Smooth muscle cell (in vitro differentiated cells): ENCODE measurements around the gene OR13G1. TPM values are rescaled to one million over a fixed set of nuclear protein-coding genes. Genes with fewer than 3 reads are reported as not detected.

Source experiments
- DNase-seq: peaks from one replicate; lab custom pipeline; 2025; ENCODE audit not compliant: unreplicated experiment; lab: John Stamatoyannopoulos, UW
- H2AFZ ChIP-seq: fragments of 200-600 bp; sonication (generic); 2 replicates; pipeline ENCODE4 v1.6.0; 2016; ENCODE audit warnings: antibody characterized with exemption, low read depth, mild to moderate bottlenecking
- H3F3A ChIP-seq: fragments of 200-600 bp; sonication (generic); 2 replicates; pipeline ENCODE4 v1.6.0; 2017; ENCODE audit warnings: antibody characterized with exemption, low read depth
- H3K27ac ChIP-seq: fragments of 200-600 bp; sonication (generic); 2 replicates; pipeline ENCODE4 v1.5.1; 2016; ENCODE audit warnings: low read depth, mild to moderate bottlenecking
- H3K27me3 ChIP-seq: fragments of 200-600 bp; sonication (generic); 2 replicates; pipeline ENCODE4 v1.6.1; 2016; ENCODE audit warnings: low read depth, mild to moderate bottlenecking
- H3K36me3 ChIP-seq: fragments of 200-600 bp; sonication (generic); 2 replicates; pipeline ENCODE4 v1.5.1; 2016; ENCODE audit warnings: low read depth
- H3K4me1 ChIP-seq: fragments of 200-600 bp; sonication (generic); 2 replicates; pipeline ENCODE4 v1.5.1; 2016; ENCODE audit warnings: low read depth
- H3K4me2 ChIP-seq: fragments of 200-600 bp; sonication (generic); 2 replicates; pipeline ENCODE4 v1.6.0; 2016; ENCODE audit warnings: mild to moderate bottlenecking
- H3K4me3 ChIP-seq: fragments of 200-600 bp; sonication (generic); 2 replicates; pipeline ENCODE4 v1.5.1; 2016; ENCODE audit warnings: mild to moderate bottlenecking
- H3K79me2 ChIP-seq: fragments of 200-600 bp; sonication (generic); 2 replicates; pipeline ENCODE4 v1.6.0; 2016; ENCODE audit warnings: low read depth, mild to moderate bottlenecking
- H3K9ac ChIP-seq: fragments of 200-600 bp; sonication (generic); 2 replicates; pipeline ENCODE4 v1.6.0; 2016; ENCODE audit warnings: low read depth
- H3K9me3 ChIP-seq: fragments of 200-600 bp; sonication (generic); replicated peaks from 2 replicates; pipeline ENCODE4 v1.5.1; 2016; ENCODE audit warnings: low read depth
- H4K20me1 ChIP-seq: fragments of 200-600 bp; sonication (generic); 2 replicates; pipeline ENCODE4 v1.6.0; 2016; ENCODE audit warnings: low read depth
- CTCF ChIP-seq: fragments of 200-600 bp; sonication (generic); IDR thresholded peaks from 2 replicates; pipeline ENCODE4 v1.5.1; 2017; ENCODE audit warnings: borderline replicate concordance, mild to moderate bottlenecking, antibody characterized with exemption; ENCODE audit not compliant: insufficient read depth, poor library complexity, severe bottlenecking
- WGBS: methylation state at CpG from one replicate; pipeline ENCODE4 v1.1.7; 2016; ENCODE audit warnings: low lambda C conversion rate; 5-methylcytosine and 5-hydroxymethylcytosine counted together
- polyA plus RNA-seq: library from polyadenylated mRNA; unstranded; fragments of >200 nt; fragmentation: Nextera tagmentation; extraction: Ambion mirVana; gene quantifications from 2 replicates; pipeline ENCODE4 v1.2.1, GENCODE V29; 2016
- total RNA-seq: library from RNA; depleted of rRNA; stranded (reverse); fragments of >200 nt; gene quantifications from 2 replicates; pipeline ENCODE4 v1.2.3, GENCODE V29; 2014

Gene OR13G1
- total and polyA plus RNA-seq, 2 experiments from 2014 or later, result not detected

GRCh38 chr1:247656221-247656875 is 23.2 kb downstream of the OR13G1 start:
- 86% methylated on average over 7 of the region's 7 CpGs for WGBS
- no peaks in the 10 kb centered on the region for H4K20me1 ChIP-seq
- TF ChIP-seq CTCF, result no peak

DNA sequence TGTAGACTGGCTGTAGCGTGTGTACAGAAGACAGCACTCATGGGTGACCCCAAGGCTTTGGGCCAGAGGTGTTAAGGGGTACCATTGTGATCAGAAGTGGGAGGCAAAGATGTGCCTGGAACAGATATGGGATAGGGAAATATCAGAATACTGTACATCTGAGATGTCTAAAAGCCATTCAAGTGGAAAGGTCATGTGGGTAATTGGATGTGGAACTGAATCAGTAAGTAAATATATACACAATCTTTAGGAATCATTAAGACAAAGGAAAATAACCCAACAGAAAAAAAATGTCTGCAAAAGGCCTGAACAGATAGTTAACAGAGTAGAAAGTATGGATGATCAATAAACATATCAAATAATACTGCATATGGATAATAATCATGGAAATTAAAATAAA is 26.5 kb downstream of the OR13G1 start:
- no peak overlapping the region for H3K9ac ChIP-seq
- no peaks in the 10 kb centered on the region for H3K27me3 ChIP-seq
- no peak overlapping the region for H3K4me3 ChIP-seq
- H3K79me2 ChIP-seq, result no peaks in the 10 kb centered on the region
- peaks cover 8% of the 10 kb centered on the region for H3K4me1 ChIP-seq
- no peaks in the 10 kb centered on the region for H3K36me3 ChIP-seq
- no peaks in the 10 kb centered on the region for H3F3A ChIP-seq
- H3K9me3 ChIP-seq, result no peaks in the 10 kb centered on the region
- no peak overlapping the region for H2AFZ ChIP-seq
- H3K27ac ChIP-seq, result no peak overlapping the region
- H4K20me1 ChIP-seq, result no peaks in the 10 kb centered on the region
- no peak overlapping the region for H3K4me2 ChIP-seq
- WGBS, result 89% methylated on average over 1 of the region's 1 CpG
- no peak for DNase-seq
- TF ChIP-seq CTCF, result no peak

More at GRCh38 chr1:247656221-247656875, 23.2 kb downstream of the OR13G1 start:
- Histone ChIP-seq H3K4me1 (no peaks in the 10 kb centered on the region), H3K9me3 (no peaks in the 10 kb centered on the region), H3K4me3 (no peak overlapping the region), H3K9ac (no peak overlapping the region), H2AFZ (no peak overlapping the region), H3K36me3 (no peaks in the 10 kb centered on the region), H3K27ac (no peak overlapping the region), H3K79me2 (no peaks in the 10 kb centered on the region), H3K27me3 (no peaks in the 10 kb centered on the region), H3K4me2 (no peak overlapping the region), H3F3A (no peaks in the 10 kb centered on the region)
- no peak for DNase-seq

DNA sequence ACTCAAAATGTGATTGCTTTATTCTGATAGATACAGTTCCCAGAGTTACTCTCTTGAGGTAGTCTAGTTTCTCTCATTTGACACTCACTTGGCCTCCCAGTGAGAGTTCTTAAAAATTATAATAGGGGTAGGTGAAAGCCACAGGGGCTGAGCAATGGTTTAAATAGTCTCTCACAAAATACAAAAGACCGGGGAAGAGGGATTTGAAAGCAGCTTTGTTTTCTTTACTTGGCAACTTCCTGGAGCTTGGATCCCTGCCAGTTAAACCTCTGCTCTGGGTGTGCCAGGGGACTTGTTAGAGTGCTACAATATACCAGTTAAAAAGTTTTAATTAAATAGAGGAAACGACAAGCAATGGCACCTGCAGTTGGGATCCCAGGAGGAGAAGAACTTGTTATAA is 31.7 kb downstream of the OR13G1 start:
- H3K9me3 ChIP-seq, result no peaks in the 10 kb centered on the region

More for the DNA sequence above, 31.7 kb downstream of the OR13G1 start:
- no peak overlapping the region for H3K4me2 ChIP-seq
- no peaks in the 10 kb centered on the region for H3K27me3 ChIP-seq
- no peak overlapping the region for H2AFZ ChIP-seq
- DNase-seq, result no peak
- WGBS, result 11% methylated on average over 2 of the region's 2 CpGs
- H3K9ac ChIP-seq, result no peak overlapping the region
- H3K4me1 ChIP-seq, result peaks cover 9% of the 10 kb centered on the region
- H3F3A ChIP-seq, result no peaks in the 10 kb centered on the region
- no peaks in the 10 kb centered on the region for H4K20me1 ChIP-seq
- no peak overlapping the region for H3K27ac ChIP-seq
- TF ChIP-seq CTCF, result no peak
- H3K79me2 ChIP-seq, result no peaks in the 10 kb centered on the region
- H3K36me3 ChIP-seq, result no peaks in the 10 kb centered on the region
- no peak overlapping the region for H3K4me3 ChIP-seq
